ENCODE measurements around the gene GARS1.
"Not testable (repeated sequence)": the region's sequence is repeated elsewhere in the genome, so short reads cannot be mapped to it uniquely, and the experiment has no call there.

GARS1 gene

GRCh38 chr7:30575910-30576309 is 18.8 kb upstream of the GARS1 start:
- no peak for DNase-seq

GRCh38 chr7:30583181-30583580 is 11.5 kb upstream of the GARS1 start:
- no peak for DNase-seq

- DNase-seq = no peak
These were observed 10.3 kb upstream of the GARS1 start for GRCh38 chr7:30584415-30584814.

- DNase-seq = no peak
These were observed 9.7 kb upstream of the GARS1 start for GRCh38 chr7:30584965-30585364.

GRCh38 chr7:30585675-30586074 is 9.0 kb upstream of the GARS1 start:
- DNase-seq = no peak

GRCh38 chr7:30587547-30587946 is 7.1 kb upstream of the GARS1 start:
- not testable (repeated sequence) for DNase-seq

- DNase-seq = no peak
These were observed 5.6 kb upstream of the GARS1 start for GRCh38 chr7:30589111-30589510.

GRCh38 chr7:30594048-30594539 is 584 bp upstream of the GARS1 start:
- DNase-seq = no peak

- no peak for DNase-seq
These were observed 847 bp downstream of the GARS1 start for GRCh38 chr7:30595436-30596013.

GRCh38 chr7:30596014-30596641 is 1.4 kb downstream of the GARS1 start:
- DNase-seq = no peak

GRCh38 chr7:30596721-30597120 is 2.0 kb downstream of the GARS1 start:
- no peak for DNase-seq

- no peak for DNase-seq
These were observed 3.6 kb downstream of the GARS1 start for GRCh38 chr7:30598121-30598876.

GRCh38 chr7:30604901-30605300 is 10.2 kb downstream of the GARS1 start:
- DNase-seq = no peak

- DNase-seq = no peak
These were observed 11.2 kb downstream of the GARS1 start for GRCh38 chr7:30605832-30606231.

- DNase-seq = no peak
These were observed 18.1 kb downstream of the GARS1 start for GRCh38 chr7:30612658-30613265.

GRCh38 chr7:30613366-30614325 is 19.0 kb downstream of the GARS1 start:
- DNase-seq = no peak

GRCh38 chr7:30616318-30616717 is 21.6 kb downstream of the GARS1 start:
- no peak for DNase-seq

- no peak for DNase-seq
These were observed 22.7 kb downstream of the GARS1 start for GRCh38 chr7:30617359-30617758.

GRCh38 chr7:30618080-30618676 is 23.5 kb downstream of the GARS1 start:
- DNase-seq = no peak

GRCh38 chr7:30618961-30619360 is 24.3 kb downstream of the GARS1 start:
- DNase-seq = no peak

GRCh38 chr7:30625283-30625682 is 30.6 kb downstream of the GARS1 start:
- DNase-seq = no peak

GRCh38 chr7:30627026-30627425 is 32.3 kb downstream of the GARS1 start:
- no peak for DNase-seq

Data from activated CD4-positive, alpha-beta T cell treated with anti-CD3 and anti-CD28 coated beads for 1 hour (primary cell).